Astrocyte of the spinal cord (primary cell): Measurements from ENCODE around the gene ELOF1.

Experiments used
- DNase-seq: peaks from one replicate; pipeline ENCODE4 v3.0.0; 2011; ENCODE audit warnings: low read depth, low spot score
- H3K4me3 ChIP-seq: 2 replicates; pipeline ENCODE4 v1.5.1; 2011; ENCODE audit warnings: low read depth, mild to moderate bottlenecking, low read length, moderate library complexity
- CTCF ChIP-seq: IDR thresholded peaks from 2 replicates; pipeline ENCODE4 v1.5.1; 2012; ENCODE audit warnings: low read depth, mild to moderate bottlenecking, low read length, inconsistent platforms
- in situ Hi-C: cut with HindIII; loops from 2 replicates; pipeline ENCODE4 v1.10.0; 2017; ENCODE audit warnings: low sequenced_read_pairs

ELOF1 gene

GRCh38 chr19:11547929-11548700 is 10.9 kb downstream of the ELOF1 start:
- no peak for DNase-seq
- no peak for TF ChIP-seq CTCF
- H3K4me3 ChIP-seq, result no peak overlapping the region
- in situ Hi-C loops, result no loop called here

DNA sequence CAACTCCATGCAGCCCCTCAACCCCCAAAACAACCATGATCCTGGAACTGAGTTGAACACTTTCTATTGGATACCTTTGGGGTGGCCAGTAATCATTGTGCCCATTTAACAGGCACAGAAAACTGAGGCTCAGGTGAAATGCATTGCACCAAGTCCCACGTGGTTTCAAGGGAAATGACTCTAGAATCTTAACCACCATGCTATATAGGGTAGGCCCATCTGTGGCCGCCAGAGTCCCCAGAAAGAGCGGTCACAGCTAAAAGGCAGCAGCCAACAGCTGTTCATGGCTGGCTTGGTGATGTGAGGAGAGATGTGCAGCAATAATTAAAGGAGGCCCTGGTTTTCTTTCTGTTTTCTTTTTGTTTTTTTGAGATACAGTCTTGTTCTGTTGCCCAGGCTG is 17.8 kb downstream of the ELOF1 start:
- no peak overlapping the region for H3K4me3 ChIP-seq
- DNase-seq, result no peak
- TF ChIP-seq CTCF, result no peak
- in situ Hi-C loops, result no loop called here

- in situ Hi-C loops, result no loop called here
- DNase-seq, result no peak
- H3K4me3 ChIP-seq, result no peak overlapping the region
- no peak for TF ChIP-seq CTCF
Measured at GRCh38 chr19:11540645-11541044, 18.4 kb downstream of the ELOF1 start.

DNA sequence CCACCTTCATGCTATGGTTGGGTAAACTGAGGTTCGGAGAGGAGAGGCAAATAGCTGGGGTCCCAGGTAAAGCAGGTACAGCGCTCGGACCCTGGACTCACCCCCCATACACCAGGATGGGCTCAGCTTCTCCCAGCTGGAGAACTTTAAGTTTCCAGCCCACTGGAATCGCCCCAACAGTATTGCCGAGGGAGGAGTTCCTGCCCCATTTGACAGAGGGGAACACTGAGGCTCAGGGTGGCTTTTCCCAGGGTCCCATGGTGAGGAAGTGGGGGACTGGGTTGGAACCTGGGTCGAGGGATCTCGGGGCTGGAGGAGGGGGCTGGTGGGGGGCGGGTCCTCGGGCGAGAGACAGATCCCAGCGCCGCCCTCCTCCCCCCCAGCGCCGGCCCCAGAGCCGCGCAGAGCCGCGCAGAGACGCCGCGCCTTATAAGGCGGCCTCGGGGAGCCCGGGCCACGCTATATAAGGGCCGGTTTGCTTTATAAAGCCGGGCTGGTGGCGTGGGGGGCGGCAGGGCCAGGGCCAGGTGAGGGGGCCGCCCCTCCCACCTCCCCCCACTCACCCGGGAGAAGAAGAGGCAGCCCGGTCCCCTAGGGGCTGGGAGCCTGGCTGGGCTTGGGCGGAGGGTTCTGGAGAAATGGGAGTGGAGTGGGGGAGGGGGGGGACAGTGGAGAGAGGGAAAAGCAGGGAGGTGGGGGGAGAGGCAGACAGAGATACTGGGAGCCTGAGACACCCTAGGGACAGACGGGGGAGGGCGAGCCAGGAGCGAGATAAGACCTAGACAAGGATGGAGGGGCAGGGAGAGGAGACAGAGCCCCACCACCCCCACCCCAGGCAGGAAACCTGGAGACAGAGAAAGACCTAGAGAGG is 19.3 kb downstream of the ELOF1 start:
- in situ Hi-C loops, result no loop called here

GRCh38 chr19:11538232-11539036 is 20.6 kb downstream of the ELOF1 start, which contains the start of gene CNN1:
Gene CNN1 (plus strand): TSS chr19:11538851. CDS start chr19:11538928, 77 bp downstream.
- H3K4me3 ChIP-seq, result peak within 1 kb of the TSS; percentile 24
- peak; percentile 63 for DNase-seq
- no peak for TF ChIP-seq CTCF
- in situ Hi-C loops, result no loop called here

More for the DNA sequence above, 19.3 kb downstream of the ELOF1 start:
- no peak for DNase-seq
- no peak for TF ChIP-seq CTCF
- peak overlapping the region; percentile 24 for H3K4me3 ChIP-seq
